Stimulated activated CD8-positive, alpha-beta memory T cell treated with anti-CD3 and anti-CD28 coated beads, Interleukin-2, amount 100 ng/mL, for 48 hours (primary cell): ENCODE measurements around the gene B3GNT4.
"Not testable (repeated sequence)": the region's sequence is repeated elsewhere in the genome, so short reads cannot be mapped to it uniquely, and the experiment has no call there.

ENCODE experiments used
- DNase-seq, 2 donors: peaks; one replicate each; pipeline ENCODE4 v3.0.0-alpha.2; 2020; ENCODE audit warnings: low read depth in 2 of 2

The B3GNT4 gene

DNA sequence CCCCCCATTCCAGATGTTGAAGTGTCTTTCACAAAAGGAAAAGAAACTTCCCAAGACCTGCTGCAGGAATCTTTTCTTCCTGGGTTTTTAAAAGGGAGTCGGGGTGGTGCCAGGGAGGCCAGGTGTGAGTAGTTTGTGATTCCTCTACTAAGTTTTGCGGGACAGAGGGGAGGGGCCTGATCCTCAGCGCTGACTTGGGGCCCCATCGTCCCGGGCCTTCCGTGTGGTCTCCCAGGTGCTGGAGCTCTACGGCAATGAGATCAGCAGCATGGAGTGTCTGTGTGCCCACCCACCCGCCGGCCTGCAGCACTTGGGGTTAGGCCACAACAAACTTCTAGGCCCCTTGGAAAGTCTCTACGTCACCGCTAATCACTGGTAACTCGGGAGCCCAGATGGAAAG, 16.0 kb upstream of the B3GNT4 start:
- DNase-seq: no peak

DNA sequence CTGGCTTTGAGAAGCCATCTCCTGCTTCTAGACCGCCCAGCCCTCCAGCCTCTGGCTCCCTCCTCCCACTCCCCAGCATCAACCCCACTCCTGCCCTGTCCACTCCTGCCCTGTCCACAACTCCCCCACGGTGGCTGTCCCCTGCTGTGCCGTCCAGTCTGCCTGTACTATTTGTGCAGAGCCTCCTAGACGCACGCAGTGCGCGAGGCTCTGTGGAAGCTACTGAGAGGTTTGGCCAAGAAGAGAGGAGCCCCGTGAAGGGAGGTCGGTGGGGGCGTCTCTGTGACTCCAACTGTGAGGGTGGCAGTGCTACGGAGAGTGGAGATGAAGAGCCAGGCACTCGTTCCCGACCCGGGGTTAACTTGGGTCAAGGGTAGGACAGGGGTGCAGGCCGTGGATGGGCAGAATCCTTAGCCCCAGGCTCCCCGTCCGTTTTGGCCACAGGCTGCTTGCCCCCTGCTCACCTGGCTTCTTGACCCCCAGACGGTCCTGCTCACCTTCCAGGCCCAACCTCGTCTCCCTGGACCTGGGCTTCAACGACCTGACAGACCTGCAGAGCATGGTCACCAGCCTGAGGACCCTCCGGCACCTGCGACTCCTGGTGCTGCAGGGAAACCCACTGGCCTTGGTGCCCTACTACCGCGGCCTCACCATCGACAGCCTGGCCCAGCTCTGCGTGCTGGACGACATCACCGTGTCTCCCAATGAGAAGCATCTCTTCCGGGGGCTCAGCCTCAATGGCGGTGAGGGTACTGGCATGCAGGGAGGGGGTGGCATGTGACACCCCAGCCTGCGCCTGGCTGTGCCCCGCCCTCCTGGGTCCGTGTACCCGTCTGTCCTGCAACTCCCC, 13.7 kb upstream of the B3GNT4 start:
- no peak for DNase-seq

DNA sequence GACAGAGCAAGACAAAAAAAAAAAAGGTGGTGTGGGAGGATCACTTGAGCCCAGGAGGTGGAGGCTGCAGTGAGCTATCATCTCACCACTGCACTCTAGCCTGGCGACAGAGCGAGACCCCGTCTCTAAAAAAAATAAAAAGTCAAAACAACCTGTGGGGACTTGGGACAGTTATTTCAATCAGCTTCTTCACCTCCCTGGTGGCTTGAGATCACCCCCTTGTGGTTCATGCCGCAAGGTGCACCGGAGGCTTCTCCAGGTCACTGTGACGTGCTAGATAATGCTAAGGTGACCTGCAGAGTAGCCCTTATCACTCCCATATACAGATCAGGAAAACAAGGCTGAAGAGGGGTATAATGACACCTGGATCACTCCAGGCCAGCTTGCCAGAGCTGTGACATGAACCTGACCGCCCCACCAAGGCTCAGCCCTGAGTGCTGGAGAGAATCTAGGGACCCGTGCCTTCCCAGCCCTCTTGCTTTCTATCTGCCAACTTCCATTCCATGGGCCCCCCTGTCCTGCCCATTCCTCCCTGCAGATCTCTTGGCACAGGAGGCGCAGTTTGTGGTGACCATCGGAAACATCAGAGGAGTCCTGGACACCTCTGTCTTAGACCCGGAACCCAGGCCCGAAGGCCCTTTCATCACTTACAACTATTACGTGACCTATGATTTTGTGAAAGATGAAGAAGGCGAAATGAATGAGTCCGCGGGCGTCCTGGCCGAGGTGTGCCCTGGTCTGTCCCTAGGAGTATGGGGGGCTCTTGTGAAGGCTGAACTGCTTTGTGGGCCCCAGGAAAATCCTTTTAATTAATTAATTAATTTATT, 12.5 kb upstream of the B3GNT4 start:
- DNase-seq: peak; percentile 58 to 72

DNA sequence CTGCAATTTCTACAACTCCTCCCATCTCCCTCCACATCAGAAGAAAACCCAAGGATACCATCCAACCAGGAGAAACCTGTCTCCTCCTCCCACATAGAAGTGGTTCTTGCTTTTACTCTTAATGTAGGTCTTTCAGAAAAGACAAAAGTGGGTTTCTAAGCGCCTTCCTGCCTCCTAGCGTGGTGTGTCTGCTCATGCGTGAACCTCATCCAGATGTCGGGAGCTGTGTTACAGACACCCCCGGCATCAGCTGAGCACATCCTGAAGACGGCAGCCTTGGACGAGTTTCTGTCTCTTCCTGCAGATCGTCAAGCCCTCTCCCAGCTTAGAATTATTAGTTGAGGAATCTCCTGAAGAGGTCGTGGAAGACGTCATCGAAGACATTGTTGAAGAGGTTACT, 11.1 kb upstream of the B3GNT4 start:
- DNase-seq: no peak

DNA sequence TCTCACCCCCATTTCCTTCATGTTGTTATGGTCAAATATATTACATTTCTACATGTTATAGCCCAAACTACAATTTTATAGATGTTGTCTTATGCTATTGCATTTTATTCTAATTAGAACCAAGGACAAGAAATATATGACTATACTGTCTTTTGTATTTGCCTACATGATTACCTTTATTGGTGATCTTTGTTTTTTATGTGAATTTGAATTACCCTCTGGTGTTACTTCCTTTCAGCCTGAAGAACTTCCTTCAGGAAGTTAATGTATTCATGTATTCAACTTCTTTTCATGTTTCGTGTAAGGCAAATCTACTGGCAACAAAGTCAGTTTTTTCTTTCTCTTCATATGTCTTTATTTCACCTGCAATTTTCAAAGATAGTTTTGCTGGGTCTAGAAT, 8.7 kb upstream of the B3GNT4 start:
- DNase-seq: no peak

DNA sequence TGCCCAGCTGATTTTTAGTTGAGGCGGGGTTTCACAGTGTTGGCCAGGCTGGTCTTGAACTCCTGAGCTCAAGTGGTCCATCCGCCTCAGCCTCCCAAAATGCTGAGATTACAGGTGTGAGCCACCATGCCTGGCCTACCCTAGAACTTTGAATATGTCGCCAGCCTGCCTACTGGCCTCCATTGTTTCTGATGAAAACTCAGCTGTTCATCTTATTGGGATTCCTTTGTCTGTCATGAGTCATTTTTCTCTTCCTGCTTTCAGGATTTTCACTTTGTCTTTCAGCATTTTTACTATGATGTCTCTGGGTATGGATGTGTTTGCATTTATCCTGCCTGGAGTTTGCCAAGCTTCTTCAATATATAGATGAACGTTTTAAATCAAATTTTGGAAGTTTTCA, 8.1 kb upstream of the B3GNT4 start:
- DNase-seq: no peak

DNA sequence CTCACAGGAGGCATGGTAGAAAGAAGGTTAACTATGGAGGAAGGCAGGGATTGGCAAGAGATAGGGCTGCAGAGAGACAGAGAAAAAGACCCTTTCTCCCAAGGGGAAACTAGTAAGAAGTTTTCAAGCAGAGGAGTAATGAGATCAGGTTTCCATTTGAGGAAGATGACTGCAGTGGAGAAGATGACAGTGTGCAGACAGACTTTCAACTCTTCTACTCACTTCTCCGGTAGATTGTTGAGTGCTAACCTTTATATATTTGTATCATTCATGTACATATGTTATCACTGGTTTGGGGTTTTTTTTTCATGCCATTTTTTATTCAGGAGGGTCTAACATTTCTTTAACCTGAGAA, 5.9 kb upstream of the B3GNT4 start:
- DNase-seq: no peak

DNA sequence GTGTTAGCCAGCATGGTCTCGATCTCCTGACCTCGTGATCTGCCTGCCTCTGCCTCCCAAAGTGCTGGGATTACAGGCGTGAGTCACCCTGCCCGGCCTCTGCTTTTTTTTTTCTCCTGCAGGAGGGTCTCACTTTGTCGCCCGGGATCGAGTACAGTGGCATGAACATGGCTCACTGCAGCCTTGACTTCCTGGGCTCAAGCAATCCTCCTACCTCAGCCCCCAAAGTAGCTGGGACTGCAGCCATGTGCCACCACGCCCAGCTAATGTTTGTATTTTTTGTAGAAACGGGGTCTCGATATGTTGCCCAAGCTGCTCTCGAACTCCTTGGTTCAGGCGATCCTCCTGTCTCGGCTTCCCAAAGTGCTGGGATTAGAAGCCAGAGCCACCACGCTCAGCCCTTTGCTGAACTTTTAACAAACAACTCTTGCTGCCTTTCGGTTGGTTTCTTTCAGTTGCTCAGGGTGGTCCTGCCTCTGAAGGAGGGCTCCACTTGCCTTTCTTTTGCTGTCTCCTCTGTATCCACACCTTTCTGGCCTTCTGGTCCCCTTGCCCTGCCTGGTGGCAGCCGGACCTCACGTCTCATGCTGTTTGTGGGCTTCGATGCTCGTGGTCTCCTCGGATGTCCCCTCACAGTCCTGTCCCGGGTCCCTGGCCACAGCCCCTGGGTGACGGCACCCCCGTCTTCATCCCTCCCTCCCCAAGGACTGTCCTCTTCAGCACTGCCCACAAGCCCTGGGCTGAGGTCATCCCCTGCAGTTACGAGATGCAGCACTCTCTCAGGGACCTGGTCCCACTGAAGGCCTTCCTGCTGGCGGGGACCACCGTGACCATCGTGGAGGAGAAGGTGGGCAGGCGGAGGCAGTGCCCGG, 3.8 kb upstream of the B3GNT4 start:
- DNase-seq: no peak

DNA sequence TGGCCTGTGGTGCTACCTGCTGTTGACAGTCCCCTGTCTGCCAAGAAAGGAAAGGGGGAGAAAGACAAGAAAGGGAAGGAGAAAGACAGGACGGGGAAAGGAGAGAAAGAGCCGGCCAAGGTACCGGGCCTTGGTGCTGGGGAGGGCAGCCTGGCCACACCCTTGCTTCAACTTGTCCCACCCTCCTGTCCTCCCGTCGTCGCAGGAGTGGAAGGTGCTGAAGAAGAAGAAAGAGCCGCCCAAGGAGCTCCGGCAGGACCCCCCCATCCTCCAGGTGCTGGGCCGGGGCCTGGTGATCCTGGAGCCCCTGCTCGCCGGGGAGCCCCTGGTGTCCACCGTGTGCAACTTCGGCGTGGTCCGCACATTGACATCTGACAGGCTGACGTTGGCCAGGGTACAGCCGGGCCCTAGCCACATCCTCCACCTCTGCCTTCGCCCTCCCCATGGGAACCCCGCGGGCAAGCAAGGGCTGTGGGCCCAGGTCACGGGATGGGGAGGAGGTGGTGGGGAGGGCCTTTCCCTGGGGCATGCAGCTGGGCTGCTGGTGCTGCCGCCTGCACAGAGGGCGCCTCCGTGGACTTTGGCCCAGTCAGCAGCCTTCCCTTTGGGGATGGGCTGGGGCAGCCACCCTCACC, 2.9 kb upstream of the B3GNT4 start:
- DNase-seq: no peak

DNA sequence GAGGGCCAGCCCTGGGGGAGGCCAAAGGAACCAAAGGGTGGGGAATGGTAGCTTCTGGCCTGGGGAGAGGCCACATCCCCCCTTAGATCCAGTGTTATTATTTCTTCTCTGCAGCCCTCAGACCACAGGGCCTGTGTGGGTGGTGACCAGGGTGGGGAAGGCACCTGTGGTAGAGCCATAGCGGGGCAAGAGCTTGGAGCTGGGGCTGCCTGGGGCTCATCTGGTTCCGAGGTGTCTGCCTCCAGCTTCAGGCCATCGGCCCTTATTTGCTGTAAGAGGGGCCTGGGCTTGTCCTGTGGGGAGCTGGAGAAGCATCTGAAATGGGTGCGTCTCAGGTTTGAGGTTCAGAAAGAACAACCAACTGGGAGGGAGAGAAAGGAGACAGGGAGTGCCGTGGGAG, 2.1 kb upstream of the B3GNT4 start:
- no peak for DNase-seq

DNA sequence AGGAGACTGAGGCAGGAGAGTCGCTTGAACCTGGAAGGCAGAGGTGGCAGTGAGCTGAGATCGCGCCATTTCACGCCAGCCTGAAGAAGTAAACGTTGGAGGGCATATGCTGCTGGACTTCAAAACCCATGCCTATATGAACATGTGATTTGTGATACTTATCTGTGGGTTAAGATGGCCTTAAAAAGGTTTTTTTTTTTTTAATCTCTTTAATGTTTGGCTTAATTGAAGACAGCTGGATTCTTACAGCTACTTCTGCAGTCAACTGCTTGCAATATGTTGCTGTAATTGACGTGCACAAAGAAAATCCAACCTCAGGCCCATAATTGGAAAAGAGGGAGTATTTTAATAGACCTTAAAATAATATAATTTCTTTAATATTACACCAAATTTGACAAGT, 1.5 kb upstream of the B3GNT4 start:
- no peak for DNase-seq

DNA sequence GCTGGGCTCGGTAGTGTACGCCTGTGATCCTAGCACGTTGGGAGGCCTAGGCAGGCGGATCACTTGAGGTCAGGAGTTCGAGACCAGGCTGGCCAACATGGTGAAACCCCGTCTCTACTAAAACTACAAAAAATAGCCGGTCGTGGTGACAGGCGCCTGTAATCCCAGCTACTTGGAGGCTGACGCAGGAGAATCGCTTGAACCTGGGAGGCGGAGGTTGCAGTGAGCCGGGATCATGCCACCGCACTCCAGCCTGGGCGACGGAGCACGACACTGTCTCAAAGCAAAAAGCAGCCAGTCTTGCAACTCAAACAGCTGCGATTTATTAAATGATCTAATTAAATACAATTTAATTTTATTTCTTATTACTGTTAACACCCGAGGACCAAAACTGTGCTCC, 698 bp upstream of the B3GNT4 start:
- not testable (repeated sequence) for DNase-seq

DNA sequence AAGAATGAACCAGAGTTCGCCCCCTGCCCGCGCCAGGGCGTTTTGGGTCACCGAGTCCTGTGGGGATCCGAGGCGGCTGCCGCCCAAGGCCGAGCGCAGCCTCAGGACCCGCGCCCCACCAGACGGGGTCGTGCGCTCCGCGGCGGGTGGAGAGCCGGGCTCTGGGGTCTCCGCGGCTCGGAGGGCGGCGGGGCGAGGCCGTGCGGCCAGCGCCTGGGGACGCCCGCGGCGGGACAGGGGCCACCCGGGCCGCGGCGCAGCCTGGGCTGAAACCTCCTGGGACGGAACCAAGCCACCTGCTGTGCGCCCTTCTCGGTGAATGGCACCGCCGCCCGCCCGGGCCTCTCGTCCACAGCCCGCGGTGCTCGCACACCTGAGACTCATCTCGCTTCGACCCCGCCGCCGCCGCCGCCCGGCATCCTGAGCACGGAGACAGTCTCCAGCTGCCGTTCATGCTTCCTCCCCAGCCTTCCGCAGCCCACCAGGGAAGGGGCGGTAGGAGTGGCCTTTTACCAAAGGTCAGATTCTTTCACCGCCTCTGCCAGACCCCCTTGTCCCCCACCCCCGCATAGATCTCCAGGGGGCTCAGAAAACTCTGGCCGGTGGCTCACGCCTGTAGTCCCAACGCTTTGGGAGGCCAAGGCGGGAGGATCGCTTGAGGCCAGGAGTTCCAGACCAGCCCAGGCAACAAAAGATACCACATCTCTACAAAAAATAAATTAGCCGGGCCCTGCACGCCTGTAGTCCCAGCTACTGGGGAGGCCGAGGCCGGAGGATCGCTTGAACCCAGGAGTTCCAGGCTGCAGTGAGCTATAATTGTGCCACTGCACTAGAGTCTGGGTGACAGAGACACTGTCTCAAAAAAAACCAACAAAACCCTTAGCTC, 901 bp downstream of the B3GNT4 start:
- DNase-seq: no peak

DNA sequence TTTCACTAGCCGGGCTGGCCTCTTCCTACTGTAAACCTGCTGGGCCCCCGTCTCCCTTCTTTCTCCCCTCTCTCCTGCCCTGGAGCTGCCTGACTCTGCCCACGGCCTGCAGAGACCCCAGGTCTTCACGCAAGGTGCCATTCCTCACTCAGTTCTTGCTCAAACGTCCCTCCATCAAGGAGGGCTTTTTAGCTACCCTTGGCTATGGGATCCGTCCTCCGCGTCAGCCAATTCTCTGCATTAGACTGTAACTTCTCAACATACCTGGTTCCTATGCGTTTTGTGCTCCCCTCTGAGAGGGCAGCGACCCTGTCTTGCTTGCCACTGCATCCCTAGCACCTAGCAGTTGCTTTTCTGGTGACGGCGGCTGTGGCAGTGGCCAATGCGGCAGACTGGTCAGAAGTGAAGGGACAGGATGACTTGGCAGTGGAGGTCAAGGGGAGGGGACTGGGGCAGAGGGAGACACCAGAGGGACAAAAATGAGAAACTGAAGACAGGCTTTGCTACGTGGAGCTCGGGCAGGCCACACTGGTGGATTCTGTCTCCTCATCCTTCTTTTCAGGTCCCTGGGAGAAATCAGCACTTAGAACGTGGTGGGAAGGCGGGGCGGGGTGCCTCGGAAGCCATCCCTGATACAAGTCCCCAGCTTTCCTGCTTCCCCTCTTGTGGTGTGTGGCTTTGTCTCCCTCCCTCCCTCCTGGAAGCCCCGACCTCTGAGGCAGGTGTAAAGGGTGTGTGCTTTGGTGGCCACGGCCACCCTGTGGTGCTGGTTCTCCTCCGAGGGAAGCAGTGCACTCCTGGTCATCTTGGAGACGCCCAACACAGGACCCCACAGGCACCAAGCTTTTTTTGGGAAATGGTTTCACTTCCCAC, 1.8 kb downstream of the B3GNT4 start:
- no peak for DNase-seq

DNA sequence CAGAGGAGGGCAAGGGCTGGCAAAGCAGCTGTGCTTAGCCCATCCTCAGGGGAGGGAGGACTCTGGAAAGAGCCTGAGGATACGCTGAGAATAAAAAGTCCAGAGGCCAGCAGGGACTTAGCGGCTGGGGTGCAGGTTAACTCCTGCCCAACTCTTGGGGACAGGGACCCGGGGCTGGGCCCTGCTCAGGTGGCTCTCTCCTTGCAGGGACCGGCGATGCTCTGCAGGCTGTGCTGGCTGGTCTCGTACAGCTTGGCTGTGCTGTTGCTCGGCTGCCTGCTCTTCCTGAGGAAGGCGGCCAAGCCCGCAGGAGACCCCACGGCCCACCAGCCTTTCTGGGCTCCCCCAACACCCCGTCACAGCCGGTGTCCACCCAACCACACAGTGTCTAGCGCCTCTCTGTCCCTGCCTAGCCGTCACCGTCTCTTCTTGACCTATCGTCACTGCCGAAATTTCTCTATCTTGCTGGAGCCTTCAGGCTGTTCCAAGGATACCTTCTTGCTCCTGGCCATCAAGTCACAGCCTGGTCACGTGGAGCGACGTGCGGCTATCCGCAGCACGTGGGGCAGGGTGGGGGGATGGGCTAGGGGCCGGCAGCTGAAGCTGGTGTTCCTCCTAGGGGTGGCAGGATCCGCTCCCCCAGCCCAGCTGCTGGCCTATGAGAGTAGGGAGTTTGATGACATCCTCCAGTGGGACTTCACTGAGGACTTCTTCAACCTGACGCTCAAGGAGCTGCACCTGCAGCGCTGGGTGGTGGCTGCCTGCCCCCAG, 2.8 kb downstream of the B3GNT4 start:
- DNase-seq: no peak

DNA sequence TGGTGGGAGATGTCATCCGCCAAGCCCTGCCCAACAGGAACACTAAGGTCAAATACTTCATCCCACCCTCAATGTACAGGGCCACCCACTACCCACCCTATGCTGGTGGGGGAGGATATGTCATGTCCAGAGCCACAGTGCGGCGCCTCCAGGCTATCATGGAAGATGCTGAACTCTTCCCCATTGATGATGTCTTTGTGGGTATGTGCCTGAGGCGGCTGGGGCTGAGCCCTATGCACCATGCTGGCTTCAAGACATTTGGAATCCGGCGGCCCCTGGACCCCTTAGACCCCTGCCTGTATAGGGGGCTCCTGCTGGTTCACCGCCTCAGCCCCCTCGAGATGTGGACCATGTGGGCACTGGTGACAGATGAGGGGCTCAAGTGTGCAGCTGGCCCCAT, 3.5 kb downstream of the B3GNT4 start:
- DNase-seq: no peak

DNA sequence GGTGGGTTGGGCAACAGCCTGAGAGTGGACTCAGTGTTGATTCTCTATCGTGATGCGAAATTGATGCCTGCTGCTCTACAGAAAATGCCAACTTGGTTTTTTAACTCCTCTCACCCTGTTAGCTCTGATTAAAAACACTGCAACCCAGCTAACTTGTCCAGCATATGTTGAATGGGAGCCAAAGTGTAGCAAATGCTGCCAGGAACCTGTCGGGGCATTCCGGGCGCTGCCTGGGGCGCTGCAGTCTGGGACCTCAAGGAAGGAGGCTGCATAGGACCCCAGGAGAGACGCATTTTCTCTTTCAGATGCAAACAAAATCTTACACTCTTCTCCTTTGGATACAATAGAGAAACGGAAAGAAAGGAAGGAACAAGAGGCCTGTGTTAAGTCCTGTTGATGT, 3.9 kb downstream of the B3GNT4 start:
- DNase-seq: no peak

DNA sequence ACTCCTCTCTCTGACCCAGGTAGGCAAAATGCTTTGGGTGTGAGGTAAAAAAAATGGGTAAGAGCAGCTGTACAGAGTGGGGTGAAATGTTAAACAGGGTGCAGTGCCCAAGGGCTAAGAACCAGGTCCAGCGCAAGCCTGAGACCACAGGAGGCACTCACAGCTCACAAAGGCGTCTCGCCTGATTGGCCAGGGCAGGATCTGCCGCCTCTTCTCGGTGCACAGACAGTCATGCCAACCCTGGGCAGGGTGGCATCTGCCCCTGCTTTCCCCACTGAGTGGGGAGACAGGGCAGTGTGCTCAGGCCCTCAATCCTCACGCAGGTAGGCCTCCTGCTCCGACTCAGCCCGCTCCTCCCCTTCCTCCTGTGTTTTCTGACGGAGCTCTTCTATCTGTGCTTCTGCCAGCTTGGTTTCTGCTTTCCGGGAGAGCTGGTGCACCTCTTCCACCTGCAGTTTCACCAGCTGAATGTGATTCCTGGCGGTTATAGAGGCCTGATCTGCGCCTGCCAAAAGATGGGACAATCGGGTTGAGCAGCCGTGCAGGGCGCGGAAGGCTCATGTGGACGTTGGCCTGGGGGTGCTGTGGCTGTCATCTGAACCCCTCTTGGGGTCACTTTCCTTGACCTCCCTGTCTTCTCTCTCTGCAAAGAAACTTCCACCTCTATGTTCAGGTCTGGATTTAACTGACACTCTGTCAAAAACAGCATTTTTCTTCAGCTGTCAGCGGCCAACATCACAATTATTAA, 4.7 kb downstream of the B3GNT4 start:
- no peak for DNase-seq
